Measurements from ENCODE around the gene ZNF573. TPM values are rescaled to one million over a fixed set of nuclear protein-coding genes. Genes with fewer than 3 reads are reported as not detected.
"Not testable (repeated sequence)": the region's sequence is repeated elsewhere in the genome, so short reads cannot be mapped to it uniquely, and the experiment has no call there.

ZNF573 gene
- total and polyA plus RNA-seq, 9 donors, result 2.7 to 19.3 (median 16.1) TPM

DNA sequence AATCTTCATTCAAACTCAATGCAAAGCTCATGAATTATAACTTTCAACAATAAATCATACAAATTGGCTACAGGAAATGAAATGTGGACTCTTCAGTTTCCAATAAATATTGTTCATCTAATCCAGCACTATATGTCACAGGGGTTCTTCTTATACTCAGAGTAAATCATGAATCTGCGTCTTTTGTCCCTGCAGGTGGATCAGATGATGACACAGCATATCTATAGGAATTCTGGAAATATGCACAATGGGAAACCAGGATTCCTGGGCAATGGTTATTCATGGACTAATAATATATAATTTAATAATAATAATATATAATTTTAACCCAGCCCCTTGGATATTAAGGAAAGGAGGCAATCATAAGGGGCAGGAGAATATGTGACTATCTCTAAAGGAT is 8.4 kb downstream of the ZNF573 start:
- Histone ChIP-seq H3K4me1 (ENCODE audit: insufficient read depth) (no peaks in the 10 kb centered on the region), H3K27me3 (no peaks in the 10 kb centered on the region), H3K36me3 (no peaks in the 10 kb centered on the region), H3K4me3 (no peak overlapping the region), H3K27ac (no peak overlapping the region), H3K9me3 (no peaks in the 10 kb centered on the region)
- intact Hi-C loops (cut with DNase I), result no loop called here
- 95 to 99% (median 97%) methylated on average over 1 of the region's 1 CpG for WGBS, 3 donors
- TF ChIP-seq EP300 (IDR thresholded peaks at IDR 0.05) (no peak), POLR2A (IDR thresholded peaks at IDR 0.05) (no peak)
- TF ChIP-seq, protein P1, sequence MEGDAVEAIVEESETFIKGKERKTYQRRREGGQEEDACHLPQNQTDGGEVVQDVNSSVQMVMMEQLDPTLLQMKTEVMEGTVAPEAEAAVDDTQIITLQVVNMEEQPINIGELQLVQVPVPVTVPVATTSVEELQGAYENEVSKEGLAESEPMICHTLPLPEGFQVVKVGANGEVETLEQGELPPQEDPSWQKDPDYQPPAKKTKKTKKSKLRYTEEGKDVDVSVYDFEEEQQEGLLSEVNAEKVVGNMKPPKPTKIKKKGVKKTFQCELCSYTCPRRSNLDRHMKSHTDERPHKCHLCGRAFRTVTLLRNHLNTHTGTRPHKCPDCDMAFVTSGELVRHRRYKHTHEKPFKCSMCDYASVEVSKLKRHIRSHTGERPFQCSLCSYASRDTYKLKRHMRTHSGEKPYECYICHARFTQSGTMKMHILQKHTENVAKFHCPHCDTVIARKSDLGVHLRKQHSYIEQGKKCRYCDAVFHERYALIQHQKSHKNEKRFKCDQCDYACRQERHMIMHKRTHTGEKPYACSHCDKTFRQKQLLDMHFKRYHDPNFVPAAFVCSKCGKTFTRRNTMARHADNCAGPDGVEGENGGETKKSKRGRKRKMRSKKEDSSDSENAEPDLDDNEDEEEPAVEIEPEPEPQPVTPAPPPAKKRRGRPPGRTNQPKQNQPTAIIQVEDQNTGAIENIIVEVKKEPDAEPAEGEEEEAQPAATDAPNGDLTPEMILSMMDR (IDR thresholded peaks at IDR 0.05), result no peak
- DNase-seq, result no peak

DNA sequence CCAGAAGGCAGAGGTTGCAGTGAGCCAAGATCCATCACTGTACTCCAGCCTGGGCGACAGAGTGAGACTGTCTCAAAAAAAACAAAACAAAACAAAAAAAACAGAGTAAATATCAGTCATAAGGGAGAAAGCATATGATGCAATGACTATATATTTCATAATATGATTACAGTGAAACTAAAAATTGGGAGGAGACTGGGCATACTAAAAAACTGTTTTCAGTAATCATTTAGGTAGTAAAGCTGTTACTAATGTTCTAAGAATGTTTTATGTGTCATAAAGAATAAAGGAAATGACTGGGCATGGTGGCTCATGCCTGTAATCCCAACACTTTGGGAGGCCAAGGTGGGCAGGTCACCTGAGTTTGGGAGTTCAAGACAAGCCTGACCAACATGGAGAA is 15.9 kb downstream of the ZNF573 start:
- no peak overlapping the region for H3K27ac ChIP-seq
- H3K27me3 ChIP-seq, result no peaks in the 10 kb centered on the region
- no peaks in the 10 kb centered on the region for H3K4me1 ChIP-seq (ENCODE audit: insufficient read depth)
- WGBS, 3 donors, result 96 to 98% (median 97%) methylated on average over 1 of the region's 1 CpG
- no peak overlapping the region for H3K4me3 ChIP-seq
- H3K9me3 ChIP-seq, result no peaks in the 10 kb centered on the region
- intact Hi-C loops (cut with DNase I), result no loop called here
- H3K36me3 ChIP-seq, result no peaks in the 10 kb centered on the region
- DNase-seq, result no peak
- TF ChIP-seq EP300 (IDR thresholded peaks at IDR 0.05), result no peak
- no peak for TF ChIP-seq POLR2A (IDR thresholded peaks at IDR 0.05)
- TF ChIP-seq, protein P1 (IDR thresholded peaks at IDR 0.05), result no peak

DNA sequence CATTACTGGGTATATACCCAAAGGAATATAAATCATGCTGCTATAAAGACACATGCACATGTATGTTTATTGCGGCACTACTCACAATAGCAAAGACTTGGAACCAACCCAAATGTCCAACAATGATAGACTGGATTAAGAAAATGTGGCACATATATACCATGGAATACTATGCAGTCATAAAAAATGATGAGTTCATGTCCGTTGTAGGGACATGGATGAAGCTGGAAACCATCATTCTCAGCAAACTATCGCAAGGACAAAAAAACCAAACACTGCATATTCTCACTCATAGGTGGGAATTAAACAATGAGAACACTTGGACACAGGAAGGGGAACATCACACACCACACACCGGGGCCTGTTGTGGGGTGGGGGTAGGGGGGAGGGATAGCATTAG is 21.7 kb downstream of the ZNF573 start:
- DNase-seq; H3K36me3 ChIP-seq; H3K9me3 ChIP-seq; H3K27me3 ChIP-seq; H3K4me1 ChIP-seq (ENCODE audit: insufficient read depth); H3K27ac ChIP-seq; intact Hi-C loops (cut with DNase I); H3K4me3 ChIP-seq: not testable (repeated sequence)
- 94 to 99% (median 98%) methylated on average over 3 to 4 of the region's 4 CpGs for WGBS, 3 donors

DNA sequence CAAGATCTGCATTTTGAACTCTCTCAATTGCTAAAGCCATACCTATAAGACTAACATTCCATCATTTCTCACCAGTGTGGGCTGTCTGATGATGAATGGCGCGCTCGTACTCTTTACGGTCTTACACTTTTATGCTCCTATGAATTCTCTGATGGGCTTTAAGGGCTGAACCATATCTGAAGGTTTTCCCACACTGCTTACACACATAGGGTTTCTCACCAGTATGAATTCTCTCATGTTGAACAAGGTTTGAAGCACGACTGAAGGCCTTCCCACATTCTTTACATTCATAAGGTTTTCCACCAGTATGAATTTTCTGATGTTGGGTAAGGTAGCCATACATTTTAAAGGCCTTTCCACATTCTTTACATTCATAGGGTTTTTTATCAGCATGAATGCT is 41.0 kb downstream of the ZNF573 start:
- DNase-seq, result no peak
- H3K4me3 ChIP-seq, result no peak overlapping the region
- H3K36me3 ChIP-seq, result no peaks in the 10 kb centered on the region
- WGBS, 3 donors, result 75 to 83% (median 78%) methylated on average over 5 of the region's 5 CpGs
- no peaks in the 10 kb centered on the region for H3K27me3 ChIP-seq
- intact Hi-C loops (cut with DNase I), result no loop called here
- no peak overlapping the region for H3K27ac ChIP-seq
- no peak for TF ChIP-seq POLR2A (IDR thresholded peaks at IDR 0.05)
- peaks cover 0 to 19% of the 10 kb centered on the region in 2 donors for H3K9me3 ChIP-seq
- no peaks in the 10 kb centered on the region for H3K4me1 ChIP-seq (ENCODE audit: insufficient read depth)

DNA sequence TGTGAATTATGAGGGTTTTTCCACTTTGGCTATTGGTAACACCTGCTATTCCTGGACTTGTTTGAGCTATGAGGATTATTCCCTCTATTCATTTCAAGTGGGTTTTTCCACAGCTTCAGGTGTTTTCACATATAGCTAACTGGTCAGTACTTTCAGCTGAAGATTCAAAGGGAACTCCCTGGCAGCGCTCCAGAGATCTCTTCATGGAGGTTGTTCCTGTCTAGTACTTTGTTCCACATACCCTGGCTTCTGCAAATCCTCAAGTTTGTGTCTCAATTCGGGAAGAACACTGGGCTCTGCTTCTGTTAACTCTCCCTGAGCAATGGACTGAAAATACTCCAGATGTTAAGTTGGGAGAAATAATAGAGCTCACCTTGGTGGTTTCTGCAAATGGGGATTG is 54.2 kb downstream of the ZNF573 start:
- DNase-seq, result no peak
- 90 to 93% (median 92%) methylated on average over 2 of the region's 2 CpGs for WGBS, 3 donors

More for the DNA sequence above, 54.2 kb downstream of the ZNF573 start:
- Histone ChIP-seq H3K4me3 (no peak overlapping the region), H3K4me1 (ENCODE audit: insufficient read depth) (peaks cover 1% of the 10 kb centered on the region), H3K27ac (no peak overlapping the region), H3K27me3 (no peaks in the 10 kb centered on the region), H3K9me3 (no peaks in the 10 kb centered on the region), H3K36me3 (no peaks in the 10 kb centered on the region)
- TF ChIP-seq, protein P1 (IDR thresholded peaks at IDR 0.05), result no peak
- TF ChIP-seq POLR2A (IDR thresholded peaks at IDR 0.05) (no peak), EP300 (IDR thresholded peaks at IDR 0.05) (no peak)
- intact Hi-C loops (cut with DNase I), result no loop called here

Data from ovary (tissue), 9 donors.